Esophagus squamous epithelium (tissue), 5 donors: ENCODE data around the gene CERS3. TPM values are rescaled to one million over a fixed set of nuclear protein-coding genes. Genes with fewer than 3 reads are reported as not detected.

ENCODE experiments used
- DNase-seq: peaks from one replicate; lab custom pipeline; 2025; lab: John Stamatoyannopoulos, UW
- H3K27ac ChIP-seq, 4 donors: fragments of 200-600 bp; sonication (generic); one replicate each; pipeline ENCODE4 v1.5.1; 2016 to 2019; ENCODE audit warnings: mild to moderate bottlenecking in 1 of 4
- H3K27me3 ChIP-seq, 4 donors: fragments of 200-600 bp; sonication (generic); 1 replicate in 3 of 4; 2 replicates in 1 of 4; pipeline versions ENCODE4 v1.5.1 to v1.6.0; 2017 to 2021; ENCODE audit warnings: antibody characterized with exemption in 1 of 4
- H3K36me3 ChIP-seq, 3 donors: fragments of 200-600 bp; sonication (generic); one replicate each; pipeline ENCODE4 v1.5.1; 2016 to 2019
- H3K4me1 ChIP-seq, 3 donors: fragments of 200-600 bp; sonication (generic); one replicate each; pipeline ENCODE4 v1.5.1; 2017 to 2019
- H3K4me3 ChIP-seq, 4 donors: fragments of 200-600 bp; sonication (generic); 1 replicate in 3 of 4; 2 replicates in 1 of 4; pipeline ENCODE4 v1.5.1; 2016 to 2019; ENCODE audit warnings: mild to moderate bottlenecking in 2 of 4, moderate library complexity in 1 of 4
- H3K9me3 ChIP-seq, 3 donors: fragments of 200-600 bp; sonication (generic); one replicate each; pipeline ENCODE4 v1.5.1; 2016 to 2019
- CTCF ChIP-seq, 6 experiments: fragments of 450-650 bp in 4 of 6; fragments of 200-600 bp in 2 of 6; sonication (generic) in 2 of 6; IDR thresholded peaks; one replicate each; pipeline ENCODE4 v1.5.1; 2016 to 2019; ENCODE audit warnings: antibody characterized with exemption in 6 of 6, mild to moderate bottlenecking in 4 of 6, moderate library complexity in 4 of 6
- POLR2A ChIP-seq, 4 donors: fragments of 450-650 bp; IDR thresholded peaks; one replicate each; pipeline ENCODE4 v1.6.1; 2017; ENCODE audit warnings: antibody characterized with exemption in 4 of 4, mild to moderate bottlenecking in 4 of 4, moderate library complexity in 3 of 4
- WGBS, 2 donors: methylation state at CpG; one replicate each; pipeline ENCODE4 v1.1.5; 2018; 5-methylcytosine and 5-hydroxymethylcytosine counted together
- intact Hi-C: fragments of 100-400 bp; cut with DNase I; formaldehyde crosslinking; loops from one replicate; pipeline ENCODE4 v1.15.0; 2022
- total RNA-seq, 4 donors: library from RNA; depleted of rRNA; stranded (reverse); fragments of >200 nt; gene quantifications; one replicate each; pipeline ENCODE4 v1.1.0, GENCODE V29; 2016
- donor health status: DM: yes; HTN: yes; CAD: no.

The CERS3 gene
- total RNA-seq, 4 donors from 2014 or later = 38.5 to 133 (median 81.9) TPM

- TF ChIP-seq CTCF (IDR thresholded peaks at IDR 0.05) = no peak
- no peak for TF ChIP-seq POLR2A (IDR thresholded peaks at IDR 0.05)
- Histone ChIP-seq H3K9me3 (no peaks in the 10 kb centered on the region), H3K27me3 (no peaks in the 10 kb centered on the region), H3K36me3 (peaks cover 0 to 65% (median 0%) of the 10 kb centered on the region in 3 donors), H3K4me1 (peaks cover 0 to 24% (median under 1%) of the 10 kb centered on the region in 3 donors), H3K4me3 (no peak overlapping the region), H3K27ac (no peak overlapping the region)
- 90 to 94% methylated on average over 3 of the region's 3 CpGs for WGBS, 2 donors
- DNase-seq = no peak
- intact Hi-C loops = no loop called here
Measured at GRCh38 chr15:100570275-100570674, 41.5 kb upstream of the CERS3 start.

- TF ChIP-seq CTCF (IDR thresholded peaks at IDR 0.05) (no peak), POLR2A (IDR thresholded peaks at IDR 0.05) (no peak)
- no peak overlapping the region for H3K4me3 ChIP-seq
- peaks cover 0 to 33% (median 3%) of the 10 kb centered on the region in 3 donors for H3K4me1 ChIP-seq
- no peak for DNase-seq
- no peaks in the 10 kb centered on the region for H3K27me3 ChIP-seq
- H3K36me3 ChIP-seq = peaks cover 0 to 57% (median 0%) of the 10 kb centered on the region in 3 donors
- no peak overlapping the region for H3K27ac ChIP-seq
- 63 to 85% methylated on average over 5 to 7 of the region's 8 CpGs for WGBS, 2 donors
- no peaks in the 10 kb centered on the region for H3K9me3 ChIP-seq
- intact Hi-C loops = loop anchor here (10.0 kb wide), 1 partner anchor 225 kb away; the partner anchor contains the start of gene ADAMTS17
Measured at GRCh38 chr15:100569391-100569790, 40.6 kb upstream of the CERS3 start.

DNA sequence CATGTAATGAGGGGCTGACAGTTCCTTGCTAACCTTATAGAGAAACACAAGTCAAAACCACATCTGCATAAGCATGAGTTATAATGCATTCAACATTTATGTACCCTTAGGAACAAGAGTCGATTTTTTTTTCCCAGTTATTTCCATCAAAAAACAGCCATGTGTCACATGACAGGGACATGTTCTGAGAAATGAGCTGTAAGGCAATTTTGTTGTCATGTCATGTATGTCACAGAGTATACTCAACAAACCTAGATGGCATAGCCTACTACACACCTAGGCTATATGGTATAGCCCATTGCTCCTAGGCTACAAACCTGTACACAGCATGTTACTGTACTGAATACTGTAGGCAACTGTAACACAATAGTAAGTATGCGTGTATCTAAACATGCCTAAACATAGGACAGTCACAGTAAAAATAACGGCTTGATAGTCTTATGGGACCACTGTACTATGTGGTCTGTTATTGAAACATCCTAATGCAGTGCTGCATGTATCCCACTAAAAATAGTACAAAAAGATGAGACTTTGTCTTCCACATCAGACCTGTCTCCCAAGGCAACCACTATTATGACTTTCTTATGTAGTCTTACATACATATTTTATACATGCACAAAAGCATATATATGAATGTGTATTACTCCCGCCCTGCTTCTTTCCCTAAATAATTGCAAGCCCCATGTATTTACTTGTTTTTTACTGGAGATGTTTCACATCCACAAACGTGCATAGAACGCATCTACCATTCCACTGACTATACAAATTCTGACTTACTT lies 38.3 kb upstream of the CERS3 start:
- Histone ChIP-seq H3K4me3 (no peak overlapping the region), H3K9me3 (no peaks in the 10 kb centered on the region), H3K27ac (no peak overlapping the region), H3K36me3 (peaks cover 0 to 38% (median 0%) of the 10 kb centered on the region in 3 donors), H3K4me1 (peaks cover 3 to 44% (median 7%) of the 10 kb centered on the region in 3 donors), H3K27me3 (no peaks in the 10 kb centered on the region)
- intact Hi-C loops = loop anchor here (10.0 kb wide), 1 partner anchor 222 kb away; the partner anchor contains the start of gene ADAMTS17
- no peak for TF ChIP-seq POLR2A (IDR thresholded peaks at IDR 0.05)
- TF ChIP-seq CTCF (IDR thresholded peaks at IDR 0.05) = no peak
- WGBS, 2 donors = 95 to 99% methylated on average over 6 of the region's 6 CpGs
- DNase-seq = no peak

DNA sequence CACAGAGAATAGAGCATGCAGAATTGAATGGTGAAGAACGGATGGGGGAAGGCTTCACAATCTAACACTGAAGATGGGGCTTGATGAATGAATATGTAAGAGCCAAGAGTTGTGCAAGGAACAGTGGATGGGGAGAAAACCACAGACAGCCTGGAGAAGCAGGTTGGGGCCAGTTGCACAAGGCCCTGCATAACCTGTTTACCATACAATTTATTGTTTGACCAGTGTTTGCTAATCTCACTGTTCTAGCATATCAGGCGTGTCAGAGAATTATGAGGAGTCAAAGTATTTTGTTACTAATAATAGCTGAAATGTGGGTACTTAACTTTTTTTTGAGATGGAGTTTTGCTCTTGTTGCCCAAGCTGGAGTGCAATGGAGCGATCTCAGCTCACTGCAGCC lies 36.8 kb upstream of the CERS3 start:
- H3K9me3 ChIP-seq = no peaks in the 10 kb centered on the region
- WGBS, 2 donors = 56 to 68% methylated on average over 3 of the region's 3 CpGs
- H3K27ac ChIP-seq = peak overlapping the region in 3 of 4 donors; percentile 17 to 52 (median 38)
- intact Hi-C loops = loop anchor here (10.0 kb wide), 1 partner anchor 221 kb away; the partner anchor contains the start of gene ADAMTS17
- TF ChIP-seq CTCF (IDR thresholded peaks at IDR 0.05) = no peak
- no peak for TF ChIP-seq POLR2A (IDR thresholded peaks at IDR 0.05)
- no peak overlapping the region for H3K4me3 ChIP-seq
- H3K36me3 ChIP-seq = peaks cover 0 to 25% (median 0%) of the 10 kb centered on the region in 3 donors
- peaks cover 3 to 42% (median 7%) of the 10 kb centered on the region in 3 donors for H3K4me1 ChIP-seq
- no peaks in the 10 kb centered on the region for H3K27me3 ChIP-seq
- DNase-seq = no peak

DNA sequence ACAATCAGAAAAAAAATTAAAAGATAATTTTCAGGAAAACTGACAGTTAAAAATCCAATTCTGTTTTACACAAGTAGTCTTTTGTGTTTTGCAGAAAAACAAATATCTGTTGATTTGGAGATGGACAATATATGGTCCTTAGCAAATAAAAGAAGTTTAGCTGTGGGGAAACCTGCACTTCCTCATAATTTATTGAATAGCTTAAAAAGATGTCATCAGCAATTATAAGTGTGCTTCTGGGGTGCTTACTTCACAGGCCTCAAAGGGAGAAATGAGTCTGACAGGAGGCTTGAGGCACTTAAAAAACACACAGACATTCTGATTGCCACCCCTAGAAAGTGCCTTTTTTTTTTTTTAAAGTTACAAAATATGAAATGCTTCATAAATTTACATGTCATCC lies 31.6 kb upstream of the CERS3 start:
- Histone ChIP-seq H3K27me3 (no peaks in the 10 kb centered on the region), H3K36me3 (no peaks in the 10 kb centered on the region), H3K27ac (no peak overlapping the region), H3K4me1 (peaks cover 10 to 47% (median 15%) of the 10 kb centered on the region in 3 donors), H3K9me3 (no peaks in the 10 kb centered on the region), H3K4me3 (no peak overlapping the region)
- TF ChIP-seq CTCF (IDR thresholded peaks at IDR 0.05) (no peak), POLR2A (IDR thresholded peaks at IDR 0.05) (no peak)
- intact Hi-C loops = loop anchor here (10.0 kb wide), 1 partner anchor 216 kb away; the partner anchor contains the start of gene ADAMTS17
- no peak for DNase-seq
